Suprapubic skin (tissue), 4 donors: ENCODE measurements around the gene GPR171.

Experiments used
- EP300 ChIP-seq: sonication (generic); formaldehyde crosslinking; IDR thresholded peaks from one replicate; pipeline ENCODE4 v1.6.1; 2017; ENCODE audit warnings: antibody characterized with exemption
- POLR2A ChIP-seq, 2 donors: fragments of 450-650 bp; IDR thresholded peaks; one replicate each; pipeline ENCODE4 v1.6.1; 2017; ENCODE audit warnings: antibody characterized with exemption in 2 of 2, mild to moderate bottlenecking in 2 of 2, moderate library complexity in 2 of 2
- POLR2AphosphoS5 ChIP-seq, 3 donors: sonication (generic); formaldehyde crosslinking; IDR thresholded peaks; one replicate each; pipeline ENCODE4 v1.6.1; 2017; ENCODE audit warnings: antibody characterized with exemption in 3 of 3
- TF ChIP-seq, protein P1 (sequence below), 2 donors: fragments of 200-600 bp in 1 of 2; fragments of 450-650 bp in 1 of 2; sonication (generic) in 1 of 2; IDR thresholded peaks; one replicate each; pipeline ENCODE4 v1.5.1; 2016 to 2019; ENCODE audit warnings: antibody characterized with exemption in 2 of 2, mild to moderate bottlenecking in 1 of 2, moderate library complexity in 1 of 2

DNA sequence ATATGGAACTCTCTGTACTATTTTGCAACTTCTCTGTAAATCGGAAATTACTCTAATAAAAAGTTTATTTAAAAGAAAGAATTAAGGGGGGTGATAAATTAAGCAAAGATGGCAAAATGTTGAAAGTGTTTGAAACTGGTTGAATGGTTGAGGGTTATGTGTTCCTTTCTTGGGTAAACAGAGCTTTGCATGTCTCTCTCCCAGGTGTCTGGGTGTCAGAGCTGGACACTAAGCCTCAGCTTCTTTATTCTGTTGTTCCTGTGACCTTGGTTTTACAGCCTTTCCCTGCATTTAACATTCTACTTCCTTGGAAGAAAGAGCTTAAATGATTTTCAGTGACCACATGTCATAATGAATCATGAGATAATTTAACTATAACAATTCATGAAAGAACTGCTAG is 7.2 kb downstream of the GPR171 start:
- TF ChIP-seq, protein P1, sequence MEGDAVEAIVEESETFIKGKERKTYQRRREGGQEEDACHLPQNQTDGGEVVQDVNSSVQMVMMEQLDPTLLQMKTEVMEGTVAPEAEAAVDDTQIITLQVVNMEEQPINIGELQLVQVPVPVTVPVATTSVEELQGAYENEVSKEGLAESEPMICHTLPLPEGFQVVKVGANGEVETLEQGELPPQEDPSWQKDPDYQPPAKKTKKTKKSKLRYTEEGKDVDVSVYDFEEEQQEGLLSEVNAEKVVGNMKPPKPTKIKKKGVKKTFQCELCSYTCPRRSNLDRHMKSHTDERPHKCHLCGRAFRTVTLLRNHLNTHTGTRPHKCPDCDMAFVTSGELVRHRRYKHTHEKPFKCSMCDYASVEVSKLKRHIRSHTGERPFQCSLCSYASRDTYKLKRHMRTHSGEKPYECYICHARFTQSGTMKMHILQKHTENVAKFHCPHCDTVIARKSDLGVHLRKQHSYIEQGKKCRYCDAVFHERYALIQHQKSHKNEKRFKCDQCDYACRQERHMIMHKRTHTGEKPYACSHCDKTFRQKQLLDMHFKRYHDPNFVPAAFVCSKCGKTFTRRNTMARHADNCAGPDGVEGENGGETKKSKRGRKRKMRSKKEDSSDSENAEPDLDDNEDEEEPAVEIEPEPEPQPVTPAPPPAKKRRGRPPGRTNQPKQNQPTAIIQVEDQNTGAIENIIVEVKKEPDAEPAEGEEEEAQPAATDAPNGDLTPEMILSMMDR (IDR thresholded peaks at IDR 0.05), result no peak
- TF ChIP-seq POLR2A (IDR thresholded peaks at IDR 0.05) (no peak), POLR2AphosphoS5 (IDR thresholded peaks at IDR 0.05) (no peak), EP300 (no peak)
